Right ventricle myocardium superior (tissue), 1 donor: Measurements from ENCODE around the gene CHMP1A. TPM values are rescaled to one million over a fixed set of nuclear protein-coding genes. Genes with fewer than 3 reads are reported as not detected.
A peak's percentile ranks its signal among the peaks of the same experiment; 100 is the strongest.
"Not testable (repeated sequence)": the region's sequence is repeated elsewhere in the genome, so short reads cannot be mapped to it uniquely, and the experiment has no call there.

Experiments used
- ATAC-seq: fragments of 200-7000 bp; cut with Tn5 transposase; one replicate; pipeline ENCODE4 v1.9.1; 2020; ENCODE audit warnings: mild to moderate bottlenecking; ENCODE audit not compliant: poor library complexity
- DNase-seq: peaks from one replicate; pipeline ENCODE4 v3.0.0-alpha.2; 2020
- intact Hi-C: fragments of 100-400 bp; cut with DNase I; formaldehyde crosslinking; loops from one replicate; pipeline ENCODE4 v1.11.2; 2022
- total RNA-seq: library from RNA; stranded (reverse); fragmentation: NEBNext Ultra II Directional; extraction: Animal tissue kit (Norgen Biotek cat#: 25700); gene quantifications from one replicate; pipeline ENCODE4 v1.2.1, GENCODE V29; 2021
- donor health status: DM: no; HTN: yes; CAD: no; lungs with severe emphysema.

Gene CHMP1A
- total RNA-seq, 1 donor from 2014 or later: 32.6 TPM

DNA sequence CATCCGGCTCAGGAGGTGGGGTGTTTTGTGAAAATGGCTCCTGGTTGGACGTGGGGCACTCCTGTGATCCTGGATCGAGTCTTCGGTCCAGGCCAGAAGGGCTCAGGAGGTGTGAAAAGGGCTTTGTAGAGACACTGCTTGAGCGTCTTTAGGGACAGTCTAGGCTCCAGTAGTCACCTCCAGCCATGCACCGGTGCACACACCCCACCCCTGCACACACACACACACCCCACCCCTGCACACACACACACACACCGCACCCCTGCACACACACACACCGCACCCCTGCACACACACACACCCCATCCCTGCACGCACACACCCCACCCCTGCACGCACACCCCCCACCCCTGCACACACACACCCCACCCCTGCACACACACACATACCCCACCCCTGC, 19.1 kb downstream of the CHMP1A start:
- DNase-seq (no peak), ATAC-seq (no peak)
- intact Hi-C loops: no loop called here

DNA sequence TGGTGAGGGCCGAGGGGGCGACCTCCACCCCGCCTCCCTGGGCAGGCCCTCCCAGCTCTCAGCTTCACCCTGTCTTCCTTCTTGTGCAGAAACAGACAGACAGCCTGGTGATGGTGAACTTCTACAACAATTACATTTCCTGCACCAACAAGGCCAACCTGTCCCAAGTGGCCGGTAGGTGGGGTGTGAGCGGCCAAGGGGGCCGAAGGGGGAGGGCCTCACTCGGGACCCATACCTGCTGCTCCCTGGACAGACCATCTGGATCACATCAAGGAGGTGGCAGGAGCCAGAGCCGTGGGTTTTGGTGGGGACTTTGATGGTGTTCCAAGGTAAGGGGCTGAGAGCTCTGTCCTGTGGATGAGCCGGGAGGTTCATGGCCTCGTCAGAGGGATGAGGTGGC, 20.1 kb downstream of the CHMP1A start:
- DNase-seq: no peak
- intact Hi-C loops: no loop called here
- no peak for ATAC-seq

DNA sequence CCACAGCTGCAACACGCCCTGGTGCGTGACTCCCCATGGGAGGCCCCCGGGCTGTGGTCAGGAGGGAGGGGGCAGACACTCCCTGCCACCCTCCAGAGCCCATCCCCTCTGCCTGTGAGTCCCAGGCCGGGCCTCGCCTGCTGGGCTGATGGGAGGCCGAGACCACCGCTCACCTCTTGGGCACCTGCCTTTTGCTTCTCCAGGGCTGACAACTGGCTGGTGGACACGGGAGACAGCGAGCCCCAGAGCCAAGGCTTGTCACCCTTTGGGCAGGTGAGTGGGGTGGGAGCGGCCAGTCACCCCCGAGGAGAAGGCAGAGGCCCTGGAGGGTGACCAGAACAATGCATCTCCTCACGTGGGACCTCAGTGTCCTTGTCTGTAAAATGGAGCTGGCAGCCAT, 20.8 kb downstream of the CHMP1A start:
- no peak for ATAC-seq
- intact Hi-C loops: no loop called here
- DNase-seq: no peak

DNA sequence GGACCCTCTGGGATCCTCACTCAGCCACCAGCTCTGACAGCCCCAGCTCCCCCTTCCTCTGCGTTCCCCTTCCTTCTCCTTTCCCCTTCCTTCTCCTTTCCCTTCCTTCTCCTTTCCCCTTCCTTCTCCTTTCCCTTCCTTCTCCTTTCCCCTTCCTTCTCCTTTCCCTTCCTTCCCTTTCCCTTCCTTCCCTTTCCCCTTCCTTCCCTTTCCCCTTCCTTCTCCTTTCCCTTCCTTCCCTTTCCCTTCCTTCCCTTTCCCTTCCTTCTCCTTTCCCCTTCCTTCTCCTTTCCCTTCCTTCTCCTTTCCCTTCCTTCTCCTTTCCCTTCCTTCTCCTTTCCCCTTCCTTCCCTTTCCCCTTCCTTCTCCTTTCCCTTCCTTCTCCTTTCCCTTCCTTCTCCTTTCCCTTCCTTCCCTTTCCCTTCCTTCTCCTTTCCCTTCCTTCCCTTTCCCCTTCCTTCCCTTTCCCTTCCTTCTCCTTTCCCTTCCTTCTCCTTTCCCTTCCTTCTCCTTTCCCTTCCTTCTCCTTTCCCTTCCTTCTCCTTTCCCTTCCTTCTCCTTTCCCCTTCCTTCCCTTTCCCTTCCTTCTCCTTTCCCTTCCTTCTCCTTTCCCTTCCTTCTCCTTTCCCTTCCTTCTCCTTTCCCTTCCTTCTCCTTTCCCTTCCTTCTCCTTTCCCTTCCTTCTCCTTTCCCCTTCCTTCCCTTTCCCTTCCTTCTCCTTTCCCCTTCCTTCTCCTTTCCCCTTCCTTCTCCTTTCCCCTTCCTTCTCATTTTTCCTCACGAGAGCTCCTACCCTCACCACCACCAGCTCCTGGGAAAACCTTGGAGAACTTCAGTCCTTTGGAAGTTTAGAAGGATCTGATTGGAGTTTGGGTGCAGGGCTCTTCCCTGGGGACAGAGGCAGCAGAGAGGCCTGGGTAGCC, 22.8 kb downstream of the CHMP1A start:
- DNase-seq, ATAC-seq, intact Hi-C loops: not testable (repeated sequence)

DNA sequence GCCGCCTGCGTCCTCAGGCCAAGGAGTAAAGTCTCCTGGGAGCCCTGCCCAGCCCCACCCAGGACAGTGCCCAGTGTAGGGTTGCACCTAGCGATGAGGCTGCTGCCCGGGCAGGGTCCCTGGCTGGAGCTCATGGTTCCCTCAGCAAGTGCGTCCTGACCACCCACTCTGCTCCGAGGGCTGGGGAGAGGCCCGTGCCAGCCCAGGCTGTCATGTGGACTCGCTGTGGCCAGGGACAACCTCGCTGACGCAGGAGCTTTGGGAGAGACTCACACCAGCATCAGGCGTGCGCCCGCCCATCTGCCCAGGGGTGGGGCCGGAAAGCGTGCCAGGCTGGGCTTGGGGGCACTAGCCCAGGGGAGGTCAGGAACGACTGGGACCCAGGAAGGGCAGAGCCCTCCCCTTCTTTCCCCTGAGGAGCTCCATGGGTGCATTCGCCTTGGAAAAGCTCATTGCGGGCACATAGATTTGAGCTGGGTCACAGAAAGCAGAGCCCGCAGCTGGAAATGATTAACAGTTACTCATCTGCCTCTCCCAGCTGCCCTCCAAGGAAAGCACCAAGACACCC, 24.4 kb downstream of the CHMP1A start:
- intact Hi-C loops: no loop called here
- no peak for ATAC-seq

DNA sequence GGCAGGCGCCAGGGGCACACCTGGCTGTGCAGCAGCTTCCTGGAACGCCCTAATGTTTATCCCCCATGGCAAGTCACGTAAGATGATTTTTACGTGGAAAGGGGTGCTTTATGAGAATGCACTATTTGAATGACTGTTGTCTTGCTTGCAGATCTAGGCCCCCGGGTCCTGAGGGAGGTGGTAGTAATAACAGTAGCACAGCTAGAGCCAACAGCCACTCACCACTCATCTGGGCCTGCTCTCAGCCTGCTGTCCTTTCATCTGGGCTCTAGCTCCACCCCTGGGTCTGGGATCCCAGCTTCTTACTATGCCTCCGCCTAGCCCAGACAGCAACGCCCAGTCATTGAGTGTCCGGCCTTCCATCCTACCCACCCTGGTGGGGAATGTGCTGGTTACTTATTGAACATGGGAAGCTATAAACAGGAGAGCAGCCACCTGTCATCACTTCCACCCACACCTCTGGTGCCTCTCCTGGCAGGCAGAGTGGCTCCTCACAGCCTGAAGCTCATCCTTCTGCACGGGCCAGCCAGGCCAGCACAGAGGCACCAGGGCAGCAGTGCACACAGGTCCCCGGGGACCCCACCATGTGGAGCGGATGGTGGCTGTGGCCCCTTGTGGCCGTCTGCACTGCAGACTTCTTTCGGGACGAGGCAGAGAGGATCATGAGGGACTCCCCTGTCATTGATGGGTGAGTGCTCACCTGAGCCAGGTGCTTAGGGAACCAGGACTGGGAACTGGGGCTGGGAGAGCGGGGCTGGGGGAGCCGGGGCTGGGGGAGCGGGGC, 27.5 kb downstream of the CHMP1A start:
- DNase-seq: no peak
- ATAC-seq: no peak
- intact Hi-C loops: no loop called here

More for the DNA sequence above, 24.4 kb downstream of the CHMP1A start:
- DNase-seq: no peak

DNA sequence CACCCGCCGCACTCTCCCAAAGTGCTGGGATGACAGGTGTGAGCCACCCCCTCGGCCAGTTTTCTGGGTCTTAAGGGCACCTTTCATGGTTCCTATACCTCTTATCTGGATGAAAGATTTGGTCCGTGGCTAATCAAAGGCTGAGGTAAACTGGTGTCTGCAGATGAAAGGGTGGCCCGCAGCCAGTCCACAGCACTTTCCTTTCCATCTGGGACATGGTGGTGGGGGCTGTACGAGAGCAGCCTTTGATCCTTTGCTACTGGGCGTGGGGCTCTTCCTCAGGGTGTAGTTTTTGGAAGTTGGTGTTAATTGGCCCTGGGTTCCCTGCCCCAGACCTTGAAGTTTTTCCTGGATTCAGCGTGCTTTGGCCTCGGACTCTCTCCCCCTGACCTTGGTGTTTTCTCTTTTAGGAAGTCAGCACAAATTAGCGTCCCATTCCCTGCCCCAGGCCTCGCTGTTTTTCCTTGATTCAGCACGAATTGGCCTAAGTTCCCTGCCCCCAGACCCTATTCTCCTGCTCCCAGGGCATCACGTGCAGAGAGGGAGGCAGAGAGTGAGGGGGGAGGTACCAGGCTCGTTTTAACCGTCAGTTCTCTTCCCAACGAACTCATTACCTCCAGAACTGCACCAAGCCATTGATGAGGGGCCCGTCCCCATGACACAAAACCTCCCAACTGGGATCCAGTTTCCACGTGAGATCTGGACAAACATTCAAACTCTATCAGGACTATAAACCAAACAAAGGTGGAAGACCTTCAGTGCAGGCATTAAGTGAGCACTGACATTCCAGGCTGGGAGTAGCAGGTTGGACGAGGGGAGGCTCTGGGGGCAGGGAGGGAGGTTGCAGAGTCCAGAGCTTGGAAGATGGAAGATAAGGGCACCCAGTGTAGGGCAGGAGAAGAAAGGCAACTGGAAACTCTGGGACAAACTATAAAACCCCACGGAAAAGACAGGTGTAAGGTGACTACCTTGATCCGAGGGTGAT, 32.4 kb downstream of the CHMP1A start:
- intact Hi-C loops: no loop called here
- no peak for DNase-seq
- ATAC-seq: no peak

DNA sequence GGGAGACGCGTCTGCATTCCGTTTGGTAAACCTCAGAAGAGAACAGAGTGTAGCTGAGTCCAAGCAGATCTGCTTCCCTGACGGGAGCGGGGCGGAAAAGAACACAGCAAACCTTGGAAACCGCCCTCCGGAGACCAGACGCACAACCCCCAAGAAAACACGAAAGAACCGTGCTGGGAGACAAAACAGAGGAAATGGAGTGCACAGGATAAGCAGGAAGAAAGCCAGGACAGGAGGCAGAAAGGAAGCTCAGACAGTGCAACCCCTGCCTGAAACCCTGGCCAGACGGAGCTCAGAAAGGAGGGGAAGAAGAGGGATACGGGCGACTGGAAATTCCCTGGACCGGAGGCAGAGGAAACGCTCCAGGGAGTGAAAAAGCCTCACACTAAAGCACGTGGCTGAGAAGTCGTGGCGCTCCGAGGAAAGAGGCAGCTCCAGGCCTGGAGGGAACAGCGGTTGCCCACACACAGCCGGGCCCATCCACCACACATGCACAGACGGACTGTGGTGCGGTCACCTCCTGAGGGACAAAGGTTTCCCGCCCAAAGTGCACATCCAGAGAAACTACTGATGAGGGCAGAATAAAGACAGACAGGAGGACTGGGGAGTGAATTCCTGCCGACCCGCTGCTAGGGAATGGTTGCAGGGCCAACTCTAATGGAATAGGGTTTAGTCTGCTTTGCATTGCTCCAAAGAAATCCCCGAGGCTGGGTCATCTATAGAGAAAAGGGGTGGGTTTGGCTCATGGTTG, 33.8 kb downstream of the CHMP1A start:
- intact Hi-C loops: no loop called here
- ATAC-seq (peak; percentile 12), DNase-seq (no peak)

DNA sequence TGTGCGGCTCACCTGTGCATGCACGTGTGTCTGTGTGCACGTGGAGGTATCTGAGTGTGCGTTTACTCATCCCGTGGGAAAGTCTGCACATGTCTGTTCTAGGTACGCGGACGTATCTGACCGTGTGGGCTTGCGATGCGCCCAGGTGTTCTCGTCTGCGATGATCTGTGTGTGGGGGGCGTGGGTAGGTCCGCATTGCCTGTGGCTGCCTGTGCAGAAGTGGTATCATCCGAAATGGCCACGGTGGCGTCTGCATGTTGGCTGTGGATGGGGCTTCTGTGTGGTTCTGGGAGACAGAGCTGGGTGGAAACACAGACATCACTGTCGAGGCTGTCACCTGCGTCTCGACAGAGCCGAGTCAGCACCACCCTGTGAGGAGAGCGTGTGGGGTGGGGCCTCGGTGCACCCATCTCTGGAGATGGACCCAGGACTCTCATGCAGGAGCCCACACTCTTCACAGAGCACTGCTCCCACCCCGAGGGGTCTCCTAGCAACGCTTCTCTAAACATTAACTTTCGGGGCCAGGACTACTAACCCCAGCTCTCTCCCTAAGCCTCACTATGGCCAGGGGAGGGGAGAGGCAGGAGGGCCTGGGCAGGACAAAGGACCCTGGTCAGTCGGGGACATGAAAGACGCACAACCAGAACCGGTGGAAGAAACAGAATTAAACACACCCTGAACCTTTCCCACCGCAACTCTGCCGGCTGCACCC, 35.7 kb downstream of the CHMP1A start:
- ATAC-seq: no peak

DNA sequence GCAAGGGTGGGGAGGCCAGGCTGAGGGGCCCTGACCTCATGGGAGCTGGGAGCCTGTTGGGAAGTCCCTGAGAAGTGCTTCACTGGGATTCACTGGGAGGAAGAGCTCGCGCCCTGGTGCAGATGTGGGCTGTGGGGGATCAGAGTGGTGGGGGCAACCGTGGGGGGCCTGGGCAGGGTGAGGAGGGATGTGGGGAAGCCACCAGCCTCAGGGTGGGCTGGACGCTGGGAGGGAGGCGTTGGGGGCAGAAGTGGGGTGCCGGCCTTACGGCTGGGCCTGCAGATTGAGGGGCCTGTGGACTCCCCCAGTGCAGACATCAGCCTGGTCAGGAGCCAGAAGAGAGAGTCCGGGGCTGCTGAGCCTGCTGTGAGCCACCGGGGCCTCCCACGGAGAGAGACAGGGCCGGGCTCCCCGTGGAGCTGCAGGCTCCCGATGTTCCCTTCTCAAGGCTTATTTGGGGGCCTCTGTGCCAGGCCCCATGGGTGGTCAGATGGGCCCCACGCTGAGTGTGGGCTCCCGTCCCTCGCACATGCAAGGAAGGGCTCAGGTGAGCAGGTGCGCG, 36.3 kb downstream of the CHMP1A start:
- intact Hi-C loops: no loop called here
- no peak for ATAC-seq
- DNase-seq: no peak

More for the DNA sequence above, 35.7 kb downstream of the CHMP1A start:
- DNase-seq: no peak
- intact Hi-C loops: no loop called here

DNA sequence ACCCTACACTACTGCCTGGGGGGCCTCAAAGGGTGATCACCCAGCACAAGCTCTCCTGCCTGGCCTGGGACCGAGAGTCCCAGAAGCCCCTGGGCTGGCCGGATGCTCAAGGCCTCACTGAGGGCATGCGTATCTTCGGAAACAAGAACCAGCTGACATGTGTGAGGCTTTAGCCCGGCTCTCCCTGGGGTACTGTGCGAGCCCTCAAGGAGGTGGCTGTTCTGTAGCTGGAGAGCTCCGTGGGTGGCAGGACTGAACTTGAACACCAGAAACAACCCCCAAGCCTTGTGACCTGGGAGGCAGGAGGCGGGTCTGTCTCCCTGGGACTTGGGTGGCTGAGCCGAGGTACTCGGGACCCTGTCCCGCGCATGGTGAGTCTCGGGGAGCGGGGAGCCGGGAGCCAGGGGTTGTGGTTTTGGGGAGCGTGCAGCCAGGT, 37.1 kb downstream of the CHMP1A start:
- ATAC-seq: no peak
- DNase-seq: no peak
- intact Hi-C loops: no loop called here

DNA sequence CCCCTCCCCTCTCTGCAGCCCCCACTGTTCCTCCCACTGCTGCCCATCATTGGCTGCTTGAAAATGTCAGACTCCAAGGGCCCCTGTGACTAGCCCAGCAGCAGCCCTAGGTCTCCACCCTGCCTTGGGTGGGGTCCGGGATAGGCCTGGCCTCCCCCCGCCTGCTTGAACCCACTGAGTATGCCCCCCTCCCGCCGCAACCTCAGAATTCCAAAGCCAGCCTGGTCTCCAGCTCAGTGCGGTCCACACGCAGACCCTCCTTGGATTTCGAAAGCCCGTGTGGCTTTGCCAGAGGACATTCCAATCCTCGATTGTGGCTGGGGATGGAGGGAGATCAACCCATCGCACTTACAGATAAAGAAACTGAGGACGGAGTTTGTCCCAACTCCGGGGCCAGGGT, 37.7 kb downstream of the CHMP1A start:
- intact Hi-C loops: no loop called here
- ATAC-seq (no peak), DNase-seq (no peak)

DNA sequence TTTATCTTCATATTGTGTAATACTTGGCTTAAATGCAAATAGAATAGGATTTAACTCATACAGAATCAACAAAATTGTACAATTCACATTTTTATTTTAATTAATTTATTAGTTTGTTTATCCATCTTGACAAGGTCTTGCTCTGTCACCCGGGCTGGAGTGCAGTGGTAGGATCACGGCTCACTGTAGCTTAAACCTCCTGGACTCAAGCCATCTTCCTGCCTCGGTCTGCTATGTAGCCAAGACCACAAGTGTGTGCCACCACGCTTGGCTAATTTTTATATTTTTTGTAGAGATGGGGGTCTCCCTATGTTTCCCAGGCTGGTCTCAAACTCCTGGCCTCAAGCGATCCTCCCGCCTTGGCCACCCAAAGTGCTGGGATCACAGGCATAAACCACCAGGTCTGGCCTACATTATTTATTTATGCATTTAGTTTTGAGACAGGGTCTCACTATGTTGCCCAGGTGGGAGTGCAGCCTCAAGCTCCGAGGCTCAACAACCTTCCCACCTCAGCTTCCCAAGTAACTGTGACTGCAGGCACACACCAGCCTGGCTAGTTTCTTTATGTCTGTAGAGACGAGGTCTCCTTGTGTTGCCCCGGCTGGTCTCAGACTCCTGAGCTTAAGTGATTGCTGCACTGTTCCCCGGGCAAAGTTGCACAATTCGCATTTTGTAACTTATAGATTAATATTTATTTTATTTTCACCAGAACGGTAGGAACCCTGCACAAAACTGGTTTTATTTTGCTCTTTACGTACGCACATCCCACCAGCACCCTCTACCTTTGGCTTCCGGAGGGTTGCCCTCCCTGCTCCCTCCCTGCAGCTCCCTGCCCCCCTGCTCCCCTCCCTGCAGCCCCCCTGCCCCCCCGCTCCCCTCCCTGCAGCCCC, 39.2 kb downstream of the CHMP1A start:
- DNase-seq (no peak), ATAC-seq (no peak)
- intact Hi-C loops: no loop called here

DNA sequence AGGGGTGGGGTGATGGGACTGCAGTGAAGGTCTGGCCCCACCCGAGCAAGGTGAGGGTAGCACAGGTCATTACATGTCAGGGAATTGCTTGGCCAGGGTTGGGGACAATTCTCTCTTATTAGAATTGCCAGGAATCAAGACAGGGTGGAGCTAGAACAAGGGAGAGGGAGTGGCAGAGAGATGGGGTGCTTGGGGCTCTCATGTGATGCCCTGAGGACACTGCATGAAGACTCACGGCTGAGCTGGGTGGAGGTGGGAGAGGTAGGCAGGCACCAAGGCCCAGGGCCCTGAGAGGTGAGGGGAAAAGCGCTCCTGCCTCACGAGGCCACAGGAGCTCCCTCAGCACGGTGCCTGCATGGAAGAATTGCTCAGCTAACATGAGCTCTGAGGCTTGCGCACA, 40.5 kb downstream of the CHMP1A start:
- ATAC-seq (no peak), DNase-seq (no peak)
- intact Hi-C loops: no loop called here

DNA sequence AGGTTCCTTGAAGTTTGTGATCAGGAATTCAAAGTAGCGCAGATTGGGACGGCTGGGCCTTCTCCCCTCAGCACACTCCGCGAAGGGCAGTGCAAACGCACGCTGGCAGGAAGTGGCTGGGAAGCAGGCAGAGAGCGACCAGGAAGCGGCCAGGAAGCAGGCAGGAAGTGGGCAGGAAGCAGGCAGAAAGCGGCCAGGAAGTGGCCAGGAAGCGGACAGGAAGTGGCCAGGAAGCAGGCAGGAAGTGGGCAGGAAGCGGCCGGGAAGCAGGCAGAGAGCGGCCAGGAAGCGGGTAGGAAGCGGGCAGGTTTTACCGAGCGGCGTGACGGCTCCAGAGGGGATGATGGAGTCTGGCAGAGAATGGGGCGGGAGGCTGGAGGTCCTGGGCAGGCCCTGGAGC, 40.9 kb downstream of the CHMP1A start:
- DNase-seq (no peak), ATAC-seq (no peak)
- intact Hi-C loops: no loop called here

DNA sequence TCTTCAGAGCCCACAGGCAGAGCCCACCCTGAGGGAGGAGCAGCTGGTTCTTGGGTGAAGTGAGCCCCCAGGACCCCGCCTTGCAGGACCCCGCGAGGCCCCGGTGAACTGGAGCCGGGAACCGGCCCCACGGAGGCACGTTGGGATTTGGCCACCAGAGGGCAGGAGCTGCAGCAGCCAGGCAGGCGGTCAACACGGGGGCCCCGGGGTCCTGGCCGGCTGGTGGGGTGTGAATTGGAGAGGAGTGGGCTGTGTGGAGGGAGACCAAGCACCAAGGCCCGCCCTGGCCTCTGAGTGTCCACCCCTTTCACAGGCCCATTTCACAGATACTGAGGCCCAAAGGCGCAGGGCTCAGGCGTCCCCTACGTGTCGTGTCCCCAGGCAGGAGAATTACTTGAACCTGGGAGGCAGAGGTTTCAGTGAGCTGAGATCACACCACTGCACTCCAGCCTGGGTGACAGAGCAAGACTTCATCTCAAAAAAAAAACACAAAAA, 41.9 kb downstream of the CHMP1A start:
- DNase-seq (no peak), ATAC-seq (no peak)
- intact Hi-C loops: no loop called here
